Measurements from ENCODE around the gene AK4.

DNA sequence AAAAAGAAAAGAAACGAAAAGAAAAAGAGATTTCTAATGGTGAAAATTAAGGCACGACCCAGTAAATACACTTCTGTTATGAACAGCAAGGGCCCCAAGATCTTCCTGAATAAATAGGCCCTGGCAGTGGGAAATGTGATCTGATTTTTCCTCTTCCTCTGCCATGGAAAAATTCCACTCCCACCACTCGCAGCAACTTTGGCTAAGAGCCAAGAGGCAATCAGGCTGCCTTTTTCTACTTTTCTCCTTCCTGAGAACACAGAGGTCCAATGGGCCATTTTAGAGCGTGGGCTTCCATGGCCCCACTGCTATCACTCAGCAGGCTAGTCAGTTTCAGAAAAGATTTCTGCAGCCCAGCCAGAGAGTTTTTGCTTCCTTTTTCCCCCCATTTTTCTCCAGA, 33.7 kb upstream of the AK4 start:
- TF ChIP-seq SIRT6 (IDR thresholded peaks at IDR 0.05; ENCODE audit: low read length) (no peak), CTCF (IDR thresholded peaks at IDR 0.05; ENCODE audit: control extremely low read depth in 1 of 3, insufficient read depth in 1 of 3, low read depth in 1 of 3, low read length in 3 of 3) (no peak), POLR2A (IDR thresholded peaks at IDR 0.05; ENCODE audit: control extremely low read depth in 1 of 2, low read depth in 2 of 2, low read length in 2 of 2) (no peak)

All from H1 (cell line).